Astrocyte (in vitro differentiated cells and primary cell): ENCODE data around the gene CRYBG3. TPM values are rescaled to one million over a fixed set of nuclear protein-coding genes. Genes with fewer than 3 reads are reported as not detected.

Experiments used
- DNase-seq: peaks from one replicate; pipeline ENCODE4 v3.0.0-alpha.2; 2010; ENCODE audit warnings: low read depth
- FAIRE-seq: peaks from 2 replicates; lab custom pipeline; 2011; peaks lifted over from hg19 to GRCh38; lab: Jason Lieb, UNC
- H2AFZ ChIP-seq: 2 replicates; pipeline ENCODE4 v1.6.0; 2012; ENCODE audit warnings: low read depth, low read length, inconsistent platforms
- H3K27ac ChIP-seq: 2 replicates; pipeline ENCODE4 v1.5.1; 2011; ENCODE audit warnings: low read depth, low read length, inconsistent platforms
- H3K27me3 ChIP-seq: 2 replicates; pipeline ENCODE4 v1.6.0; 2011; ENCODE audit warnings: low read length, inconsistent platforms; ENCODE audit not compliant: insufficient read depth
- H3K36me3 ChIP-seq: 2 replicates; pipeline ENCODE4 v1.5.1; 2011; ENCODE audit warnings: low read length, inconsistent platforms; ENCODE audit not compliant: insufficient read depth
- H3K4me1 ChIP-seq: 2 replicates; pipeline ENCODE4 v1.5.1; 2011; ENCODE audit warnings: low read length, inconsistent platforms; ENCODE audit not compliant: insufficient read depth
- H3K4me2 ChIP-seq: 2 replicates; pipeline ENCODE4 v1.6.0; 2012; ENCODE audit warnings: low read length, inconsistent platforms
- H3K4me3 ChIP-seq: 2 replicates; pipeline ENCODE4 v1.5.1; 2011; ENCODE audit warnings: low read depth, mild to moderate bottlenecking, low read length, inconsistent platforms; ENCODE audit not compliant: insufficient read depth
- H3K79me2 ChIP-seq: 2 replicates; pipeline ENCODE4 v1.6.0; 2012; ENCODE audit warnings: mild to moderate bottlenecking, low read length, inconsistent platforms; ENCODE audit not compliant: insufficient read depth
- H3K9ac ChIP-seq: 2 replicates; pipeline ENCODE4 v1.6.0; 2012; ENCODE audit warnings: mild to moderate bottlenecking, low read length, inconsistent platforms
- H3K9me3 ChIP-seq: 2 replicates; pipeline ENCODE4 v1.5.1; 2012; ENCODE audit warnings: low read depth, mild to moderate bottlenecking, low read length, inconsistent platforms; ENCODE audit not compliant: insufficient read depth
- H4K20me1 ChIP-seq: 2 replicates; pipeline ENCODE4 v1.6.0; 2012; ENCODE audit warnings: low read length, inconsistent platforms; ENCODE audit not compliant: insufficient read depth
- H3K27ac Mint-ChIP-seq: one replicate; pipeline ENCODE4 v1.8.0; 2021; ENCODE audit warnings: mild to moderate bottlenecking, mixed read lengths; ENCODE audit not compliant: unreplicated experiment
- H3K27me3 Mint-ChIP-seq: one replicate; pipeline ENCODE4 v1.8.0; 2021; ENCODE audit warnings: low read depth, mixed read lengths; ENCODE audit not compliant: unreplicated experiment
- H3K36me3 Mint-ChIP-seq: one replicate; pipeline ENCODE4 v1.8.0; 2021; ENCODE audit warnings: low read depth, mixed read lengths; ENCODE audit not compliant: unreplicated experiment
- H3K4me1 Mint-ChIP-seq: one replicate; pipeline ENCODE4 v1.8.0; 2021; ENCODE audit warnings: low read depth, mixed read lengths; ENCODE audit not compliant: unreplicated experiment
- H3K4me3 Mint-ChIP-seq: one replicate; pipeline ENCODE4 v1.8.0; 2021; ENCODE audit warnings: mild to moderate bottlenecking, moderate library complexity, mixed read lengths; ENCODE audit not compliant: unreplicated experiment
- H3K9me3 Mint-ChIP-seq: one replicate; pipeline ENCODE4 v1.8.0; 2021; ENCODE audit warnings: mild to moderate bottlenecking, mixed read lengths; ENCODE audit not compliant: unreplicated experiment
- EZH2 ChIP-seq: IDR thresholded peaks from 2 replicates; pipeline ENCODE4 v1.6.1; 2012; ENCODE audit warnings: mild to moderate bottlenecking, low read length, inconsistent platforms; ENCODE audit not compliant: insufficient read depth
- total RNA-seq: library from RNA; stranded (reverse); gene quantifications from 2 replicates; pipeline ENCODE4 v1.2.1, GENCODE V29; 2021
- TF ChIP-seq, protein P1 (sequence below): IDR thresholded peaks from 2 replicates; pipeline ENCODE4 v1.5.1; 2011; ENCODE audit warnings: low read depth, mild to moderate bottlenecking, inconsistent platforms, low read length, moderate library complexity; ENCODE audit not compliant: insufficient read depth

The CRYBG3 gene
- total RNA-seq, 1 donor from 2014 or later: 13.0 TPM

DNA sequence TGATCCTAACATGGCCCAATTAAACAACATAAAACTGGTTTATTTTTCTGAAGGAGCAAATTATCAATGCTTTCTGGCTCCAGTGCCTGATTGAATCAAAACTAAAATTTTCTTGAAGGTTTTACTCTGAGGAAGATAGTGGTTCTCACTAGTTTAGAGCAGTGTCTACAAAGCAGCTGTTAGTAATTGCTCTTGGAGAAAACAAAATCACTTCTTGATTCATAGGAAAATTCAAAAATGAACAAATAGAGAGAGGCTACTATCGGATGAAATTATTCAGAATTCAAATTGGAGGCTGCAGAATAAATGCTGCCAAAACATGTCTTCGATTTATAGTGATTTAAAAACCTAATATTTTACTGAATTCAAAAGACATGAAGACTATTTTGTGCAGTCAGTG lies 165.5 kb downstream of the CRYBG3 start:
- no peaks in the 10 kb centered on the region for H3K36me3 ChIP-seq
- no peaks in the 10 kb centered on the region for H3K27me3 ChIP-seq
- TF ChIP-seq EZH2: no peak
- TF ChIP-seq, protein P1, sequence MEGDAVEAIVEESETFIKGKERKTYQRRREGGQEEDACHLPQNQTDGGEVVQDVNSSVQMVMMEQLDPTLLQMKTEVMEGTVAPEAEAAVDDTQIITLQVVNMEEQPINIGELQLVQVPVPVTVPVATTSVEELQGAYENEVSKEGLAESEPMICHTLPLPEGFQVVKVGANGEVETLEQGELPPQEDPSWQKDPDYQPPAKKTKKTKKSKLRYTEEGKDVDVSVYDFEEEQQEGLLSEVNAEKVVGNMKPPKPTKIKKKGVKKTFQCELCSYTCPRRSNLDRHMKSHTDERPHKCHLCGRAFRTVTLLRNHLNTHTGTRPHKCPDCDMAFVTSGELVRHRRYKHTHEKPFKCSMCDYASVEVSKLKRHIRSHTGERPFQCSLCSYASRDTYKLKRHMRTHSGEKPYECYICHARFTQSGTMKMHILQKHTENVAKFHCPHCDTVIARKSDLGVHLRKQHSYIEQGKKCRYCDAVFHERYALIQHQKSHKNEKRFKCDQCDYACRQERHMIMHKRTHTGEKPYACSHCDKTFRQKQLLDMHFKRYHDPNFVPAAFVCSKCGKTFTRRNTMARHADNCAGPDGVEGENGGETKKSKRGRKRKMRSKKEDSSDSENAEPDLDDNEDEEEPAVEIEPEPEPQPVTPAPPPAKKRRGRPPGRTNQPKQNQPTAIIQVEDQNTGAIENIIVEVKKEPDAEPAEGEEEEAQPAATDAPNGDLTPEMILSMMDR: no peak
- no peaks in the 10 kb centered on the region for H3K4me1 ChIP-seq
- H3K9ac ChIP-seq: no peak overlapping the region
- H2AFZ ChIP-seq: no peak overlapping the region
- no peak for FAIRE-seq
- H3K9me3 Mint-ChIP-seq: peaks cover 2% of the 10 kb centered on the region
- no peak overlapping the region for H3K4me2 ChIP-seq
- no peaks in the 10 kb centered on the region for H3K79me2 ChIP-seq
- no peak overlapping the region for H3K27ac Mint-ChIP-seq
- H3K36me3 Mint-ChIP-seq: no peaks in the 10 kb centered on the region
- no peak overlapping the region for H3K4me3 ChIP-seq
- no peaks in the 10 kb centered on the region for H3K4me1 Mint-ChIP-seq
- H3K27ac ChIP-seq: no peak overlapping the region
- H3K27me3 Mint-ChIP-seq: no peaks in the 10 kb centered on the region
- no peak overlapping the region for H3K4me3 Mint-ChIP-seq
- H3K9me3 ChIP-seq: no peaks in the 10 kb centered on the region
- no peak for DNase-seq
- H4K20me1 ChIP-seq: no peaks in the 10 kb centered on the region

DNA sequence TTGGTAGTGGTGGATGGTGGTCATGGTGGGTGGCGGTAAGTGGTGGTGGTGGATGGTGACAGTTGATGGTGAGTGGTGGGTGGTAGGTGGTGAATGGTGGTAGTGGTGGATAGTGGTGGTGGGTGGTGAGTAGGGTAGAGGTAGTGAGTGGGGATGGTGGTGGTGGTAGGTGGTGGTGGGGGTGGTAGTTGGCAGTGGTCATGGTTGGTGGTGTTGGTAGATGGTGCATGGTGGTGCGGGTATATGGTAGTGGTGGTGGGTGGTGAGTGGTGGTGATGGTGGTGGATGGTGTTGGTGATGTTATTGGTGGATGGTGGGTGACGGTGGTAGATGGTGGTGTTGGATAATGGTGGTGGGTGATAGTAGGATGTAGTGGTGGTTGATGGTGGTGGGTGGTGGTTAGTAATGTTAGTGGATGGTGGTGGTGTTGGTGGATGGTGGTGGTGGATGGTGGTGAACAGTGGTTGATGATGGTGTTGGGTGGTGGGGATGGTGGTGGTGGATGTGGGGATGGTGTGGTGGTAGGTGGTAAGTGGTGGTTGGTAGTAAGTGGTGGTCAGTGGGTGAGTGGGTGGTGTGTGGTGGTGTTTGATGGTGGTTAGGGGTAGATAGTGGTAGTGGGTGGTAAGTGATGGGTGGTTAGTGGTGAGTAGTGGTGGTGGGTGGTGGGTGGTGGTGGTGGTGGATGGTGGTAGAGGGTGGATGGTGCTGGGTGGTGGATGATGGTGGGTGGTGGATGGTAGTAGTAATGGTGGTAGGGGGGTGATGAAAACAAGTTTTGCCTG lies 167.2 kb downstream of the CRYBG3 start:
- no peaks in the 10 kb centered on the region for H3K79me2 ChIP-seq
- H3K36me3 Mint-ChIP-seq: no peaks in the 10 kb centered on the region
- H2AFZ ChIP-seq: no peak overlapping the region
- no peak overlapping the region for H3K27ac ChIP-seq
- H3K9me3 Mint-ChIP-seq: peaks cover 2% of the 10 kb centered on the region
- H3K4me3 ChIP-seq: no peak overlapping the region
- H3K9ac ChIP-seq: no peak overlapping the region
- H3K4me3 Mint-ChIP-seq: no peak overlapping the region
- no peaks in the 10 kb centered on the region for H3K4me1 Mint-ChIP-seq
- no peak overlapping the region for H3K4me2 ChIP-seq
- no peaks in the 10 kb centered on the region for H3K4me1 ChIP-seq
- H3K27me3 Mint-ChIP-seq: no peaks in the 10 kb centered on the region
- no peak overlapping the region for H3K27ac Mint-ChIP-seq
- no peaks in the 10 kb centered on the region for H3K36me3 ChIP-seq
- H4K20me1 ChIP-seq: no peaks in the 10 kb centered on the region
- FAIRE-seq (no peak), DNase-seq (no peak)
- no peaks in the 10 kb centered on the region for H3K9me3 ChIP-seq
- H3K27me3 ChIP-seq: no peaks in the 10 kb centered on the region
- TF ChIP-seq, protein P1: no peak
- no peak for TF ChIP-seq EZH2

DNA sequence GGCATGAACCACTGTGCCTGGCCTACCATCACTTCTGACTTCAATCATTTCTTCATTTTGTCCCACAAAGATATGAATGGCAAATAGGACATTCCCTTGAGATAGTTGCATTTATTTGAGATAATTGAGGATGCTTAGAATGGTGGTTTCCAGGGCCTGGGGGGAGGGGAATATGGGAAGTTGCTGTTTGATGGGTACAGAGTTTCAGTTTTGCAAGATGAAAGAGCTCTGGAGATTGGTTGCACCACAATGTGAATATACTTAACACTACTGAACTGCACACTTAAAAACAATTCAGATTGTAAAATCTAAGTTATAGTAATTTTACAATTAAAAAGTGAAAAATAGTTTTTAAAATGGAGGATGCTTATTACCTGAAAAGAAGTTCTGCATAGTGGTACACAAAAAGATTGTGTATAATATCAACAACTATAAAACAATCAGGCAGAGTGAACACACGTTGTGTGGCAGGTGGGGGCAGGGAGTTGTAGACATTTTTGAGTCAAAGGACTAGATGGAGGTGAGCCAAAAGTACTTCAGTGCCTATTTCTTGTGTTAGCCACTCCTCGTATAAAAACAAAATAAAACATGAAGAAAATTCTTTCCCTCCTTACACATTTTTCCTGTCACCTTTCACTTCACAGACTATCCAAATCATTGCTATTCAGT lies 168.9 kb downstream of the CRYBG3 start:
- Histone ChIP-seq H3K36me3 (no peaks in the 10 kb centered on the region), H3K27ac (no peak overlapping the region), H3K9ac (no peak overlapping the region), H3K27me3 (no peaks in the 10 kb centered on the region), H3K79me2 (no peaks in the 10 kb centered on the region), H3K4me3 (no peak overlapping the region), H3K4me2 (no peak overlapping the region), H3K4me1 (no peaks in the 10 kb centered on the region), H4K20me1 (no peaks in the 10 kb centered on the region), H3K9me3 (no peaks in the 10 kb centered on the region), H2AFZ (no peak overlapping the region)
- no peak overlapping the region for H3K4me3 Mint-ChIP-seq
- H3K27ac Mint-ChIP-seq: no peak overlapping the region
- H3K4me1 Mint-ChIP-seq: no peaks in the 10 kb centered on the region
- H3K27me3 Mint-ChIP-seq: no peaks in the 10 kb centered on the region
- DNase-seq: no peak
- peaks cover 2% of the 10 kb centered on the region for H3K9me3 Mint-ChIP-seq
- H3K36me3 Mint-ChIP-seq: no peaks in the 10 kb centered on the region
- no peak for FAIRE-seq
- TF ChIP-seq, protein P1: no peak
- TF ChIP-seq EZH2: no peak
